Mucosa of stomach (tissue), 1 donor: ENCODE results near the gene HDLBP.

Experiments used
- H3K27me3 ChIP-seq: one replicate; pipeline ENCODE4 v1.7.0; 2013; ENCODE audit warnings: mild to moderate bottlenecking, low read length; ENCODE audit not compliant: control insufficient read depth, insufficient read depth
- H3K36me3 ChIP-seq: one replicate; pipeline ENCODE4 v1.7.0; 2013; ENCODE audit warnings: low read length; ENCODE audit not compliant: control insufficient read depth, insufficient read depth
- H3K4me1 ChIP-seq: one replicate; pipeline ENCODE4 v1.7.0; 2013; ENCODE audit warnings: mild to moderate bottlenecking, low read length; ENCODE audit not compliant: control insufficient read depth, insufficient read depth
- H3K4me3 ChIP-seq: one replicate; pipeline ENCODE4 v1.7.0; 2013; ENCODE audit warnings: low read length
- H3K9ac ChIP-seq: one replicate; pipeline ENCODE4 v1.7.0; 2013; ENCODE audit warnings: mild to moderate bottlenecking, low read length, moderate library complexity
- H3K9me3 ChIP-seq: one replicate; pipeline ENCODE4 v1.7.0; 2013; ENCODE audit warnings: mild to moderate bottlenecking, low read length, moderate library complexity; ENCODE audit not compliant: control insufficient read depth
- donor health status: Pancreatic carcinoma.

Gene HDLBP

GRCh38 chr2:241184901-241185300, 130.6 kb downstream of the HDLBP start:
- no peak overlapping the region for H3K9ac ChIP-seq
- H3K36me3 ChIP-seq, result no peaks in the 10 kb centered on the region
- H3K4me3 ChIP-seq, result no peak overlapping the region
- H3K4me1 ChIP-seq, result peaks cover 23% of the 10 kb centered on the region
- no peaks in the 10 kb centered on the region for H3K27me3 ChIP-seq
- H3K9me3 ChIP-seq, result no peaks in the 10 kb centered on the region

DNA sequence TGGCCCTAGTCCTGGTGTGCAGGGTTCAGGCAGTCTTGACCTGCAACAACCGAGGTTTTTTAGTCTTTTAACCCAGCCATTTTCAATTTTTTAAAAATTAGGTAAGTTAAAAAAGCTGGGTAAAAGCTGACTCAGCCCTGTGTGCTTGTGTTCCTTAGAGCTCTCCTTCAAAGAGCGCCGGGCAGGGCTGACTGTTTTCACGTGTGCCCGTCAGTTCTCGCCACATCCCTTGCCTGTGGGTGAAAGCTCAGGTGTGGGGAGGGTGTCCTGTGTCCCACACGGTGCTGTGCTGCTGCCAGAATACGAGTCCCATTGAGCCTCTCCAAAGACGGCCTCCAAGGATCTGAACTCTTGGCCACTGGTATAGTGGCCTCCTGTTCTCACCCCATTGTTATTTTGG, 132.3 kb downstream of the HDLBP start:
- H3K9me3 ChIP-seq, result no peaks in the 10 kb centered on the region
- peaks cover 13% of the 10 kb centered on the region for H3K4me1 ChIP-seq
- no peaks in the 10 kb centered on the region for H3K36me3 ChIP-seq

GRCh38 chr2:241182531-241183133, 132.8 kb downstream of the HDLBP start:
- no peak overlapping the region for H3K9ac ChIP-seq
- no peak overlapping the region for H3K4me3 ChIP-seq
- no peaks in the 10 kb centered on the region for H3K36me3 ChIP-seq
- no peaks in the 10 kb centered on the region for H3K27me3 ChIP-seq
- no peaks in the 10 kb centered on the region for H3K9me3 ChIP-seq
- H3K4me1 ChIP-seq, result peaks cover 7% of the 10 kb centered on the region

More for the DNA sequence above, 132.3 kb downstream of the HDLBP start:
- Histone ChIP-seq H3K4me3 (no peak overlapping the region), H3K9ac (no peak overlapping the region), H3K27me3 (no peaks in the 10 kb centered on the region)

DNA sequence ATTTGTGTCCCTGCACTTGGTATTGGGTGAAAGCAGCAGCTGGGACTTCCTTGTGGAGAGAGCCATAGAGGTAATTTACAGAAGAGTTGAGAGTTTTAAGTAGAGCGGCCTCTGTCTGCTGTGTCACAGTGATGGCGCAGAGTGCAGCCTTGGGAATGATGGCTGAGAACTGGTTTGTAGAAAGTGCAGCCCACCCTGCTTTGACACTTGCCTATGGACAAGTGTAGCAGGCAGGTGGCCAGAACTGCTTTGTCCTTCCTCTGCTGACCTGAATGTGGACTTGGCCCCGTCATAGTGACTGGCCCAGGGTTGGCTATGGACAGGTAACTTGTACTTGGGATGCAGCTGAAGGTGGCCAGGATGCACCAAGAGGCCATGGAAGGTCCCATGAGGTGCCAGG, 133.3 kb downstream of the HDLBP start:
- H3K4me3 ChIP-seq, result no peak overlapping the region
- H3K36me3 ChIP-seq, result no peaks in the 10 kb centered on the region
- H3K27me3 ChIP-seq, result no peaks in the 10 kb centered on the region
- H3K9ac ChIP-seq, result no peak overlapping the region
- peaks cover 6% of the 10 kb centered on the region for H3K4me1 ChIP-seq
- no peaks in the 10 kb centered on the region for H3K9me3 ChIP-seq

DNA sequence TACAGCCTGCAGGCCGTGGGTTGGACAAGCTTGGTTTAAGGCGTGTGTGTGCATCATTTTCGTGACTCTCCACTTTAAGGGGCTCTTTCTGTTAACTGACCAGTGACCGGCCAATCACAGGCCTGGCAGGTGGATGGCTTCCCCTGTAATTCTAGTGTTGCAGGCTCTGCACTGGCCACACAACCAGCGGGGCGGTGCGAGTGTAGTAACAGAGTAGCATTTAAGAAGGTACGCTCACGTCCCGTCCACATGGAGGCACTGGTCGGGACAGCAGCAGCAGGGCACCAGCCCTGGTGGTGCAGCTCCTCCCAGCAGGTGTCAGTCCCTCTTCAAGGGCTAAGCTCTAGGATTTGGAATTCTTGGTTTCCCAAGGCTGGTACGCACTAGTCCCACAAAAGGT, 135.0 kb downstream of the HDLBP start:
- Histone ChIP-seq H3K9me3 (no peaks in the 10 kb centered on the region), H3K4me1 (no peaks in the 10 kb centered on the region), H3K36me3 (peaks cover under 1% of the 10 kb centered on the region), H3K27me3 (no peaks in the 10 kb centered on the region), H3K4me3 (no peak overlapping the region), H3K9ac (no peak overlapping the region)

- Histone ChIP-seq H3K36me3 (peaks cover 4% of the 10 kb centered on the region), H3K9ac (no peak overlapping the region), H3K4me3 (no peak overlapping the region), H3K27me3 (no peaks in the 10 kb centered on the region), H3K4me1 (no peaks in the 10 kb centered on the region), H3K9me3 (no peaks in the 10 kb centered on the region)
These were observed 135.6 kb downstream of the HDLBP start for GRCh38 chr2:241179899-241180298.

- H3K4me1 ChIP-seq, result no peaks in the 10 kb centered on the region
- peaks cover 4% of the 10 kb centered on the region for H3K36me3 ChIP-seq
- H3K9me3 ChIP-seq, result no peaks in the 10 kb centered on the region
- H3K4me3 ChIP-seq, result no peak overlapping the region
- no peak overlapping the region for H3K9ac ChIP-seq
- no peaks in the 10 kb centered on the region for H3K27me3 ChIP-seq
These were observed 136.5 kb downstream of the HDLBP start for GRCh38 chr2:241178961-241179360.

- no peak overlapping the region for H3K4me3 ChIP-seq
- no peaks in the 10 kb centered on the region for H3K9me3 ChIP-seq
- no peaks in the 10 kb centered on the region for H3K27me3 ChIP-seq
- no peaks in the 10 kb centered on the region for H3K4me1 ChIP-seq
- peaks cover 4% of the 10 kb centered on the region for H3K36me3 ChIP-seq
- no peak overlapping the region for H3K9ac ChIP-seq
These were observed 137.7 kb downstream of the HDLBP start for GRCh38 chr2:241177526-241178334.
